Uterus (tissue), 2 donors: ENCODE measurements around the gene LGR6.

Experiments
- CTCF ChIP-seq, 4 experiments: fragments of 200-600 bp in 2 of 4; fragments of 450-650 bp in 2 of 4; sonication (generic) in 2 of 4; IDR thresholded peaks; one replicate each; pipeline ENCODE4 v1.5.1; 2016 to 2019; ENCODE audit warnings: antibody characterized with exemption in 4 of 4, mild to moderate bottlenecking in 2 of 4, moderate library complexity in 1 of 4
- POLR2A ChIP-seq, 2 donors: fragments of 450-650 bp; IDR thresholded peaks; one replicate each; pipeline ENCODE4 v1.6.1; 2016; ENCODE audit warnings: antibody characterized with exemption in 2 of 2, mild to moderate bottlenecking in 1 of 2, moderate library complexity in 1 of 2

GRCh38 chr1:202283379-202283844 is 89.8 kb downstream of the LGR6 start:
- TF ChIP-seq CTCF (IDR thresholded peaks at IDR 0.05), result no peak
- no peak for TF ChIP-seq POLR2A (IDR thresholded peaks at IDR 0.05)
